Stimulated activated naive B cell treated with anti-CD40 and anti-IgM and Interleukin-4, amounts not matched to agents 10 μg/mL and 1 μg/mL and 100 μg/mL, for 72 hours (primary cell): Measurements from ENCODE around the gene ZFC3H1.

ENCODE experiments used
- ATAC-seq, 2 donors: fragments of 150-1000 bp; cut with Tn5 transposase; replicated peaks; 2 replicates each; pipeline ENCODE4 v1.10.0; 2021; ENCODE audit warnings: moderate library complexity in 1 of 2
- DNase-seq: peaks from one replicate; pipeline ENCODE4 v3.0.0; 2021
- H3K27ac Mint-ChIP-seq: one replicate; pipeline ENCODE4 v1.8.0; 2022; ENCODE audit warnings: mild to moderate bottlenecking, mixed read lengths
- H3K27me3 Mint-ChIP-seq, 2 donors: one replicate each; pipeline ENCODE4 v1.8.0; 2022; ENCODE audit warnings: mixed read lengths in 2 of 2
- H3K36me3 Mint-ChIP-seq, 2 donors: one replicate each; pipeline ENCODE4 v1.8.0; 2022; ENCODE audit warnings: mixed read lengths in 2 of 2, mild to moderate bottlenecking in 1 of 2
- H3K4me1 Mint-ChIP-seq, 2 donors: one replicate each; pipeline ENCODE4 v1.8.0; 2022; ENCODE audit warnings: mixed read lengths in 2 of 2, mild to moderate bottlenecking in 1 of 2
- H3K4me3 Mint-ChIP-seq, 2 donors: one replicate each; pipeline ENCODE4 v1.8.0; 2022; ENCODE audit warnings: mild to moderate bottlenecking in 2 of 2, mixed read lengths in 2 of 2, moderate library complexity in 1 of 2
- H3K9me3 Mint-ChIP-seq, 2 donors: one replicate each; pipeline ENCODE4 v1.8.0; 2022; ENCODE audit warnings: mixed read lengths in 2 of 2, mild to moderate bottlenecking in 1 of 2

ZFC3H1 gene

GRCh38 chr12:71562676-71563595 is 100.7 kb downstream of the ZFC3H1 start:
- H3K4me3 Mint-ChIP-seq = no peak overlapping the region
- H3K27ac Mint-ChIP-seq = no peak overlapping the region
- no peak for ATAC-seq
- H3K36me3 Mint-ChIP-seq = no peaks in the 10 kb centered on the region
- no peaks in the 10 kb centered on the region for H3K4me1 Mint-ChIP-seq
- no peak for DNase-seq
- H3K9me3 Mint-ChIP-seq = peaks cover 0 to 2% of the 10 kb centered on the region in 2 donors
- H3K27me3 Mint-ChIP-seq = no peaks in the 10 kb centered on the region
